Caki2 (cell line): Measurements from ENCODE around the gene LRPAP1. TPM values are rescaled to one million over a fixed set of nuclear protein-coding genes. Genes with fewer than 3 reads are reported as not detected.
A peak's percentile ranks its signal among the peaks of the same experiment; 100 is the strongest.

Experiments
- DNase-seq: peaks from one replicate; pipeline ENCODE4 v3.0.0-alpha.2; 2015; ENCODE audit warnings: low read depth
- in situ Hi-C: cut with HindIII; loops from 2 replicates; pipeline ENCODE4 v1.10.0; 2016; ENCODE audit warnings: low sequenced_read_pairs, low pct_unique_long_range_greater_than_20kb, mixed read lengths
- total RNA-seq: library from RNA; depleted of rRNA; stranded (reverse); fragments of >200 nt; shearing (Covaris generic); gene quantifications from 2 replicates; pipeline ENCODE4 v1.2.3, GENCODE V29; 2014; ENCODE audit warnings: low replicate concordance

The LRPAP1 gene
- total RNA-seq, 1 experiment from 2014 or later: 183 TPM

GRCh38 chr4:3481783-3482393, 50.3 kb downstream of the LRPAP1 start:
- no peak for DNase-seq
- in situ Hi-C loops: no loop called here

- no peak for DNase-seq
These were observed 51.1 kb downstream of the LRPAP1 start for GRCh38 chr4:3481113-3481531.

GRCh38 chr4:3480528-3481112, 51.6 kb downstream of the LRPAP1 start:
- in situ Hi-C loops: no loop called here
- peak; percentile 66 for DNase-seq

More at GRCh38 chr4:3481113-3481531, 51.1 kb downstream of the LRPAP1 start:
- in situ Hi-C loops: no loop called here

GRCh38 chr4:3479358-3480101, 52.7 kb downstream of the LRPAP1 start:
- no peak for DNase-seq
- in situ Hi-C loops: no loop called here

- in situ Hi-C loops: no loop called here
- DNase-seq: no peak
These were observed 53.5 kb downstream of the LRPAP1 start for GRCh38 chr4:3478446-3479357.

- no peak for DNase-seq
- in situ Hi-C loops: no loop called here
These were observed 54.3 kb downstream of the LRPAP1 start for GRCh38 chr4:3477750-3478430.

GRCh38 chr4:3476936-3477749, 55.1 kb downstream of the LRPAP1 start:
- no peak for DNase-seq
- in situ Hi-C loops: no loop called here

- in situ Hi-C loops: no loop called here
- DNase-seq: no peak
These were observed 55.9 kb downstream of the LRPAP1 start for GRCh38 chr4:3476341-3476747.

GRCh38 chr4:3475713-3476260, 56.4 kb downstream of the LRPAP1 start:
- no peak for DNase-seq
- in situ Hi-C loops: no loop called here

GRCh38 chr4:3475041-3475712, 57.0 kb downstream of the LRPAP1 start:
- DNase-seq: no peak
- in situ Hi-C loops: no loop called here

- no peak for DNase-seq
- in situ Hi-C loops: no loop called here
These were observed 58.0 kb downstream of the LRPAP1 start for GRCh38 chr4:3473996-3474765.

- no peak for DNase-seq
These were observed 58.9 kb downstream of the LRPAP1 start for GRCh38 chr4:3473181-3473950.

GRCh38 chr4:3472411-3473141, 59.6 kb downstream of the LRPAP1 start:
- in situ Hi-C loops: no loop called here
- no peak for DNase-seq

More at GRCh38 chr4:3473181-3473950, 58.9 kb downstream of the LRPAP1 start:
- in situ Hi-C loops: no loop called here

- DNase-seq: no peak
- in situ Hi-C loops: no loop called here
These were observed 60.3 kb downstream of the LRPAP1 start for GRCh38 chr4:3471886-3472285.
